Stimulated activated naive CD8-positive, alpha-beta T cell treated with anti-CD3 and anti-CD28 coated beads, Interleukin-15, Interleukin-2, amounts not matched to agents 100 ng/mL and 50 ng/mL, for 24 hours (primary cell): ENCODE measurements around the gene SMCR8.
"Not testable (repeated sequence)": the region's sequence is repeated elsewhere in the genome, so short reads cannot be mapped to it uniquely, and the experiment has no call there.

ENCODE experiments used
- H3K27ac Mint-ChIP-seq: one replicate; pipeline ENCODE4 v1.8.0; 2021; ENCODE audit warnings: mild to moderate bottlenecking, mixed read lengths
- H3K27me3 Mint-ChIP-seq: one replicate; pipeline ENCODE4 v1.8.0; 2021; ENCODE audit warnings: mixed read lengths
- H3K36me3 Mint-ChIP-seq: one replicate; pipeline ENCODE4 v1.8.0; 2021; ENCODE audit warnings: low read depth, mixed read lengths
- H3K4me1 Mint-ChIP-seq: one replicate; pipeline ENCODE4 v1.8.0; 2021; ENCODE audit warnings: low read depth, mixed read lengths
- H3K4me3 Mint-ChIP-seq: one replicate; pipeline ENCODE4 v1.8.0; 2021; ENCODE audit warnings: mild to moderate bottlenecking, mixed read lengths
- H3K9me3 Mint-ChIP-seq: one replicate; pipeline ENCODE4 v1.8.0; 2021; ENCODE audit warnings: mixed read lengths

The SMCR8 gene

DNA sequence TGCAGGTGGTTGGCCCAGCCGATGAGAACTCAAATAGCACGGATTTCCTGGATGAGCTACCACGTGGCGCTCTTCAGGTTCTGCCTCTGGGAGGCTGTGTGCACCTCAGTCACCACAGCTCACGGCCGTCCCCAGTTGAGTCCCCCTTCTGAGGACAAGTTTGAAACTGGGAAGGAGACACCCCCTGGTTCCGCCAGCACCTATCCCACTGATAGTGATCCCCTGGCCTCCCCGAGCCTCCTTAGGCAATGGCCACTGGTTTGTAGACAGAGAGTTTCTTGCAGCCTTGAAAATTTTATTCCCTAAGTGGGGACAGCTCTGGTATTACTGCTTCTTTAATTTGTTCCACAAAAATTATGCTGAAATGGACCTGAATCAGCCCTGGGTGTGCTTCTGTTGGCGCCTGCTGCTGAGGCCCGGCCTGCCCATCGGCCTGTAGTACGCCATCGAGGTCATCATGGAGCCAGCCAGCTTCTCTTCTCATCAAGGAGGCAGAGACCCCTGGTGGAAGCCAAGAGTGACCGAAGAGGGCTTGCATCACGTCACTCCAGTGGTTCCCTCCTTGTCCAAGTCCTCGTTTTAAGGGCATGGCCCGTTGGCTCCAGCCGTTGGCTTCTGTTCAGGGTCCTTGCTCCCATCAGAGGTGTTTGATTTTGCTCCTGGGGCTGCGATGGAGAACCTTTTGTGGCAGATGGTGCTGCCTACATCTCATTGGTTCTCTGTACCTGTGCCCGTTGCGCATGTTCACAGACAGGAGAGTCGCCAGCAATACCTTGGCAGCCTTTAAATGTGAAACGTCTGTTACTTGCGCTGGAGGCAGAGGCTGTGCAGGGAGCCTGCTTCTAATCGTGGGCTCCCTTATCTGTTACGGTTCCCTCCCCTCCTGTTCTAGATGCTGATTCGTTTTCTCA is 9.3 kb downstream of the SMCR8 start:
- Mint-ChIP-seq H3K27me3 (no peaks in the 10 kb centered on the region), H3K4me3 (no peak overlapping the region), H3K9me3 (no peaks in the 10 kb centered on the region), H3K27ac (no peak overlapping the region), H3K36me3 (peaks cover 28% of the 10 kb centered on the region), H3K4me1 (peaks cover 32% of the 10 kb centered on the region)

DNA sequence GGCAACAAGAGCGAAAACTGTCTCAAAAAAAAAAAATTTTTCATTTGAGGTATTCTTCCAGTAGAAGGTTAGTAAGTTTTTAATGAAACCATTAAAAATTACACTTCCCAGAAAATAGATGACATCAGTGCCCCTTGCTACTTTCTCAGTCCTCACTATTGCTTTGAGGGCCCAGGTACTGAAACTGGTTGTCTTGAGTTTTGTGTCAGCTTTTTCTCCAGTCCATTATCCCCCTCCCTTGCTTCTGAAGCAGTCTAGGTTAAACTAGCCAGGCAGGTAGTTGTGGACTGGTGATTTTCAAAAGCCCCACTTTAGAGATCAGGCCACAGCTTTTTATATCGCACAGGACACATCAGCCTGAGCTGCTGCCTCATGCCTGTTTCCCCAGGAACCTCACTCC is 10.9 kb downstream of the SMCR8 start:
- no peaks in the 10 kb centered on the region for H3K27me3 Mint-ChIP-seq
- peaks cover 18% of the 10 kb centered on the region for H3K4me1 Mint-ChIP-seq
- no peaks in the 10 kb centered on the region for H3K9me3 Mint-ChIP-seq
- H3K27ac Mint-ChIP-seq, result peak overlapping the region; percentile 49
- peaks cover 24% of the 10 kb centered on the region for H3K36me3 Mint-ChIP-seq
- H3K4me3 Mint-ChIP-seq, result no peak overlapping the region

GRCh38 chr17:18326572-18326971 is 11.5 kb downstream of the SMCR8 start:
- Mint-ChIP-seq H3K4me1 (peaks cover 18% of the 10 kb centered on the region), H3K9me3 (no peaks in the 10 kb centered on the region), H3K36me3 (peaks cover 26% of the 10 kb centered on the region), H3K27me3 (no peaks in the 10 kb centered on the region), H3K27ac (peak overlapping the region; percentile 49), H3K4me3 (no peak overlapping the region)

DNA sequence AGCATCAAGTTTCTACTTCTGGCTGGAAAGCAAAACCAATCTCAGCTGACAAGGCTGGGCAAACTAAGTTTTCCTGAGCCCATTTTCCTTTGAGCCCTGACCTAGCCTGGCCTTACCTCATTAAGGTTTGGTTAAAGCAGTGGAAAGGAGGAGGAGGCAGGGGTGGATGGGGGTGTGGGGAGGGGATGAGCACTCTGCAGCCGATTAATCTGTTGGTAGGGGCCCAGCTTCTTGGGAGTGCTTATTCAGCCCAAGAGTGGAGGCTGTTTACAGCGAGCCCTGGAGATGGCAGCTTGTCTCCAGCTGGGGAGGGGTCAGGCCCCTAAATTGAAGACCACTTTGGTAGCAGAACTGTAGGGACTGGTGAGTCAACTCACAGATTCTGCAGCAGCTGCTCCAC is 12.0 kb downstream of the SMCR8 start:
- H3K4me1 Mint-ChIP-seq, result peaks cover 24% of the 10 kb centered on the region
- no peak overlapping the region for H3K4me3 Mint-ChIP-seq

DNA sequence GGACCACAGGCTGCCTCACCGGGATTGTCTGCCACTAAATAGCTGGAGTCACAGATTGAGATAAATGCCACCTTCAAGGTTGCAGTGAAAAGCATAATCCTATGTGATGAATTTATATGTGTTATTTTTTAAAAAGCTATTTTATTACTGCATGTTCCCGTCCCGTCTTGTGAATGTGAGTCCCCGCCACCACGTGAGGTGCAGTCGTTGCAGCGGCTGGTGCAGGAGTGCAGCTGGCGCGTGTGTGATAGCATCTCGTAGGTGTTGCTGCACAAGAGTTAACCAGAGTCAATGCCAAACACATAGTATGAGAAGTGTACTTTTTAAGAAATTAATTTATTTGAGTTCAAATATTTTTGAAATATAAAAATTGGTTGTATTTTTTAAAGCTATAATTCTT is 12.5 kb downstream of the SMCR8 start:
- peaks cover 27% of the 10 kb centered on the region for H3K4me1 Mint-ChIP-seq
- peak overlapping the region; percentile 34 for H3K27ac Mint-ChIP-seq
- H3K27me3 Mint-ChIP-seq, result no peaks in the 10 kb centered on the region
- H3K9me3 Mint-ChIP-seq, result no peaks in the 10 kb centered on the region
- peaks cover 32% of the 10 kb centered on the region for H3K36me3 Mint-ChIP-seq
- H3K4me3 Mint-ChIP-seq, result no peak overlapping the region

More for the DNA sequence above, 12.0 kb downstream of the SMCR8 start:
- Mint-ChIP-seq H3K9me3 (no peaks in the 10 kb centered on the region), H3K36me3 (peaks cover 31% of the 10 kb centered on the region), H3K27ac (no peak overlapping the region), H3K27me3 (no peaks in the 10 kb centered on the region)

- Mint-ChIP-seq H3K27me3 (no peaks in the 10 kb centered on the region), H3K36me3 (peaks cover 32% of the 10 kb centered on the region), H3K4me3 (no peak overlapping the region), H3K4me1 (peaks cover 27% of the 10 kb centered on the region), H3K9me3 (no peaks in the 10 kb centered on the region), H3K27ac (no peak overlapping the region)
Measured at GRCh38 chr17:18328643-18329204, 13.6 kb downstream of the SMCR8 start.

GRCh38 chr17:18331879-18332278 is 16.8 kb downstream of the SMCR8 start:
- H3K4me3 Mint-ChIP-seq, result no peak overlapping the region
- peaks cover 9% of the 10 kb centered on the region for H3K4me1 Mint-ChIP-seq
- no peak overlapping the region for H3K27ac Mint-ChIP-seq
- H3K9me3 Mint-ChIP-seq, result no peaks in the 10 kb centered on the region
- H3K27me3 Mint-ChIP-seq, result no peaks in the 10 kb centered on the region
- H3K36me3 Mint-ChIP-seq, result peaks cover 35% of the 10 kb centered on the region

DNA sequence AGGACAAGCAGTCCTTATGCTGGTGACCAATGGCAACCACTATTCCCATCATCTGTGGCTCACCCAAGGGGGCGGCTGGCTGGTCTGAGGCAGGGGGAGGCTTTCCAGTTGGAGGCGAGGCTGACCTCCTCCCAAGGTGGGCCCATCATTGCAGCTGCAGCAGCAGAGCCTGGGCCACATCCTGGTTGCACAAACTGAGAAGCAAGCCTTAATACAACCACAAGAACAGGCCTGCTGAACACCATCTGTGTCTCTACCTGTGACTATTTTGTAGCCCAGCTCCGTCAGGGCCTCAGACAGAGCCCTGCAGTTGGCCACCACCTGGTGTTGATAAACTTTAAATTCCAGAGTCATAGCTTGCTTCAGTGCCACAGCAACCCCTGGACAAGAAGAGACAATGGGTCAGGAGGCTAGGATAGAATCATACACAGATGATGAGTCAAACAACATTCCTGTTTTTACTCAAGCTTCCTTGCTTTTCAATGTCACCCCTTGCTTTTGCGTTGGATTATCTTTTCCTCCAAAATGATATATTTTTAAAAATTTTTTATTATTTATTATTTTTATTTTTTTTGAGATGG is 17.9 kb downstream of the SMCR8 start:
- H3K9me3 Mint-ChIP-seq, result no peaks in the 10 kb centered on the region
- no peak overlapping the region for H3K4me3 Mint-ChIP-seq
- peaks cover 9% of the 10 kb centered on the region for H3K4me1 Mint-ChIP-seq
- no peaks in the 10 kb centered on the region for H3K27me3 Mint-ChIP-seq
- peaks cover 34% of the 10 kb centered on the region for H3K36me3 Mint-ChIP-seq
- peak overlapping the region; percentile 21 for H3K27ac Mint-ChIP-seq

DNA sequence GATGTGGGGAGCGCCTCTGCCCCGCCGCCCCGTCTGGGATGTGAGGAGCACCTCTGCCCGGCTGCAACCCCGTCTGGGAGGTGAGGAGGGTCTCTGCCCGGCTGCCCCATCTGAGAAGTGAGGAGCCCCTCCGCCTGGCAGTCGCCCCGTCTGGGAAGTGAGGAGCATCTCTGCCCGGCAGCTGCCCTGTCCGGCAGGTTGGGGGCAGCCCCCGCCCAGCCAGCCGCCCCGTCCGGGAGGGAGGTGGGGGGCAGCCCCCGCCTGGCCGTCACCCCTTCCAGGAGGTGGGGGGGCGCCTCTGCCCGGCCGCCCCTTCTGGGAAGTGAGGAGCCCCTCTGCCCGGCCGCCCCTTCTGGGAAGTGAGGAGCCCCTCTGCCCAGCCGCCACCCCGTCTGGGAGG is 23.1 kb downstream of the SMCR8 start:
- H3K36me3 Mint-ChIP-seq, result peaks cover 46% of the 10 kb centered on the region
- not testable (repeated sequence) for H3K27ac Mint-ChIP-seq, H3K9me3 Mint-ChIP-seq, H3K4me1 Mint-ChIP-seq, H3K27me3 Mint-ChIP-seq, H3K4me3 Mint-ChIP-seq

DNA sequence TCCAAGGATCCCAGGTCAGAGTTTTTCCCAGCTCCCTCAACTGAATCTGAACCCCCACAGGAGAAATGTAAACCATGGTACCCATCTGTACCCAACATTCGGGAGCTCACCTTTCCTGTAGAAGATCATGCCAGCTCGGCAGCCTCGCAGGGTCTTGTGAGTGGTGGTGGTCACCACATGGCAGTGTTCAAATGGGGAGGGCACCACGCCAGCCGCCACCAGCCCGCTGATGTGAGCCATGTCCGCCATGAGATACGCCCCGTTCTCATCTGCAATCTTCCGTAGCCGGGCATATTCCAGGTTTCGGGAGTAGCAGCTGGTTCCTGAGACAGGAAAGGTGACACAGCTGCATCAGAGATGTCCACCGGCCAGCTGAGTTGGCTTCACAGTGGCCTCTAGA is 24.8 kb downstream of the SMCR8 start:
- Mint-ChIP-seq H3K4me1 (no peaks in the 10 kb centered on the region), H3K27me3 (no peaks in the 10 kb centered on the region), H3K27ac (no peak overlapping the region), H3K4me3 (no peak overlapping the region), H3K9me3 (no peaks in the 10 kb centered on the region), H3K36me3 (peaks cover 49% of the 10 kb centered on the region)

DNA sequence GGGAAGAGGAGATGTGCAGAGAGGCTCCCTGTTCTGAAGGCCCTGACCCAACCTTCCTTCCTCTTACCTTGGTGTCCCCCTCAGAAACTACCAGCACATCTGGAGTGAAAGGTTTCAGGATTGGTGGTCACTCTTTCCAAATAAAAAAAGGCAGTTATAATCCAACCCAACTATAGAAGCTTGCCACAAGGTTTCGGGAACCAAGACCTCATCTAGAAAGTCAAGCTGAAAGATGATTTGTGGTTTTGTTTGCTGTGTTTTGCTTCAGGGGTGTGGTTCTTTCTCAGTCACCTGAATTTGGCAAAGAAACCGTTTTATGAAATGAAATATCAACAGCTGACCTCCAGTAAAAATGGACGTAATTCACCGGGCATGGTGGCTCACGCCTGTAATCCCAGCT is 28.9 kb downstream of the SMCR8 start:
- no peaks in the 10 kb centered on the region for H3K27me3 Mint-ChIP-seq
- no peak overlapping the region for H3K27ac Mint-ChIP-seq
- peaks cover 50% of the 10 kb centered on the region for H3K36me3 Mint-ChIP-seq
- H3K4me3 Mint-ChIP-seq, result no peak overlapping the region
- no peaks in the 10 kb centered on the region for H3K9me3 Mint-ChIP-seq
- H3K4me1 Mint-ChIP-seq, result no peaks in the 10 kb centered on the region

DNA sequence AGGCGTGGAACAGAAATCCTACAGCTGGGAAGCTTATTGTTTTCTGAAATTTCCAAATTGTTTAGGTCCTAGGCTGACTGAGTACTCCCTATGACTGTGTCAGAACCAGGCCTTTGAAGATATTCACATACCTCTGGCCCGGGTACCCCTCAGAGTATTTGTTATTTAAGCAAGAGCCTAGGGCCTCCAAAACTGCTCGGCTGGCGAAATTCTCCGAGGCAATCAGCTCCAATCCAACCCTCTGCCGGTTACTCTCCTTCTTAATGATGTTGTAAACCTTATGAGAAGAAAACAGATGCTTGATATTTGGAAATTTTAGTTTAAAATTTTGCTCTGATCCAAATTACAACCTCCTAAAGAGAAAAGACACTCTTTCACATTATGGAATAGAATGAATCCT is 38.4 kb downstream of the SMCR8 start:
- H3K4me1 Mint-ChIP-seq, result no peaks in the 10 kb centered on the region
- H3K4me3 Mint-ChIP-seq, result no peak overlapping the region
- H3K27ac Mint-ChIP-seq, result no peak overlapping the region
- no peaks in the 10 kb centered on the region for H3K27me3 Mint-ChIP-seq
- H3K36me3 Mint-ChIP-seq, result peaks cover 21% of the 10 kb centered on the region
- H3K9me3 Mint-ChIP-seq, result no peaks in the 10 kb centered on the region

- Mint-ChIP-seq H3K27ac (no peak overlapping the region), H3K36me3 (peaks cover 29% of the 10 kb centered on the region), H3K9me3 (no peaks in the 10 kb centered on the region), H3K27me3 (no peaks in the 10 kb centered on the region), H3K4me3 (no peak overlapping the region), H3K4me1 (peaks cover under 1% of the 10 kb centered on the region)
Measured at GRCh38 chr17:18356624-18357023, 41.5 kb downstream of the SMCR8 start.

DNA sequence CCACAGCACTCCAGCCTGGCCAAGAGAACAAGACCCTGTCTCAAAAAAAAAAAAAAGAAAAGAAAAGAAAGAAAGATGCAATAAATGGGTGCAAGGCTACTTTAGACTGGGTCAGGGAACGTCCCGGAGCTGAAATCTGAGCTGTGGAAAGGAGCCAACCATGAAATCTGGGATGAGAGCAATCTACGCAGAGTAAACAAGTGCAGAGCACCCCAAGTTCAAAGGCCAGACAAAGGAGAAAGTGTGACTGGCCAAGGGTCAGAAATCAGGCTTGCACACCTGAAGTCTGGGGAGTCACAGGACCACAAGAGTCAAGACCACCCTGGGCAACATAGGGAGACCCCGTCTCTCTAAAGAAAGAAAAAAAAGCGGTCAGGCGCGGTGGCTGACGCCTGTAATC is 45.4 kb downstream of the SMCR8 start:
- H3K27ac Mint-ChIP-seq, result no peak overlapping the region
- H3K4me1 Mint-ChIP-seq, result peaks cover 14% of the 10 kb centered on the region
- no peaks in the 10 kb centered on the region for H3K9me3 Mint-ChIP-seq
- H3K27me3 Mint-ChIP-seq, result no peaks in the 10 kb centered on the region
- H3K36me3 Mint-ChIP-seq, result peaks cover 16% of the 10 kb centered on the region
- no peak overlapping the region for H3K4me3 Mint-ChIP-seq

DNA sequence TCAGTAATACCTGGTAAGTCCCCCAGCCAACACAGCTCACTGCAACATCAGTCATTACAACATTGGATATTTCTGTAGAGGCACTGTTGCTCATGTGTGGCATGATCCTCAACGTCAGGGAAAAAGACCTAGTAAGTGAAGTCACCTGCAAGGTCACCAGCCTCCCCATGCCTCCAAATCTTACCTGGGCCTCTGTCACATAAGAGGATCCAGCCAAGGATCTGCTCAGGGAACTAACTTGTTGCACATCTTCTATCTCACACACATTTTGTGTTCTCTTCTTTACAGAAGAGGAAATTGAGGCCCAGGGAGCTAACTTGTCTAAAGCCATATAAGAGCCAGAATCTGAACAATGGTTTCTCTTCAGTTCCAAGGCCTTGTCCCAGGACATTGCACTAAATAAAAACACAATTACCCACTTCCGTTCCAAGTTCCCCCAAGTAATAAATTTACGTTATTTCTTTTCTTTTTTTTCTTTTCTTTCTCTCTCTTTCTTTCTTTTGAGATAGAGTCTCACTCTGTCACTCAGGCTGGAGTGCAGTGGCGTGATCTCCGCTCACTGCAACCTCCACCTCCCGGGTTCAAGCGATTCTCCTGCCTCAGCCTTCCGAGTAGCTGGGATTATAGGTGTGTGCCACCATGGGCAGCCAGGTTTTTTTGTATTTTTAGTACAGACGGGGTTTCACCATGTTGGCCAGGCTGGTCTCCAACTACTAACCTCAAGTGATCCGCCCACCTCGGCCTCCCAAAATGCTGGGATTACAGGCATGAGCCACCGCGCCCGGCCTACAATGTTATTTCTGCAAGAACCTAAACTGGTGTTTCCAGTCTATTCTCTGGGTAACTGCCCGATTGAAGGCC is 47.0 kb downstream of the SMCR8 start:
- H3K27me3 Mint-ChIP-seq, result no peaks in the 10 kb centered on the region
- H3K9me3 Mint-ChIP-seq, result no peaks in the 10 kb centered on the region
- H3K4me3 Mint-ChIP-seq, result peak overlapping the region; percentile 87
- H3K27ac Mint-ChIP-seq, result peak overlapping the region; percentile 49
- peaks cover 14% of the 10 kb centered on the region for H3K4me1 Mint-ChIP-seq
- H3K36me3 Mint-ChIP-seq, result peaks cover 8% of the 10 kb centered on the region
